HCT116 (cell line): ENCODE data around the gene TNFSF11. TPM values are rescaled to one million over a fixed set of nuclear protein-coding genes. Genes with fewer than 3 reads are reported as not detected.
A peak's percentile ranks its signal among the peaks of the same experiment; 100 is the strongest.

Source experiments
- ATAC-seq: fragments of 200-7000 bp; cut with Tn5 transposase; 2 replicates; pipeline ENCODE4 v1.9.1; 2020; ENCODE audit warnings: mild to moderate bottlenecking, moderate library complexity
- Bru-seq: library from RNA; stranded (reverse); fragments of 400-500 nt; gene quantifications from one replicate; lab custom pipeline; 2021; lab: Mats Ljungman, UMichigan
- BruChase-seq, 2 experiments: library from RNA; stranded (reverse); fragments of 400-500 nt; gene quantifications; one replicate each; lab custom pipeline; 2021; lab: Mats Ljungman, UMichigan
- BruUV-seq: library from RNA; stranded (reverse); fragments of 400-500 nt; replicated peaks from 2 replicates; lab custom pipeline; 2021; lab: Mats Ljungman, UMichigan
- CTCF ChIA-PET: fragments of 300-600 bp; sonication (Branson Sonifier 250); formaldehyde crosslinking; loops from one replicate; lab custom pipeline; 2021; ENCODE audit warnings: antibody characterized with exemption; lab: Charles Lee
- POLR2A ChIA-PET: fragments of 300-600, 350-600 bp; sonication (Branson Sonifier 250); formaldehyde crosslinking; loops from one replicate; lab custom pipeline; 2021; ENCODE audit warnings: antibody characterized with exemption; lab: Charles Lee
- RAD21 ChIA-PET, 2 experiments: fragments of 300-600 bp; sonication (Branson Sonifier 250); formaldehyde crosslinking; loops; one replicate each; lab custom pipeline; 2023; ENCODE audit warnings: low total read pairs in 2 of 2; ENCODE audit not compliant: uncharacterized antibody in 2 of 2, unreplicated experiment in 2 of 2, low non-redundant PET in 1 of 2; lab: Charles Lee
- DNase-seq: peaks from one replicate; pipeline ENCODE4 v3.0.0-alpha.2; 2010; ENCODE audit warnings: low read depth, low spot score
- H2AFZ ChIP-seq: fragments of 200-600 bp; shearing (Covaris generic), sonication (generic); 2 replicates; pipeline ENCODE4 v1.6.1; 2017; ENCODE audit warnings: low read depth, mixed run types, mixed read lengths, antibody characterized with exemption, low read length; ENCODE audit not compliant: poor library complexity, severe bottlenecking
- H3K27ac ChIP-seq: 2 replicates; pipeline ENCODE4 v1.5.1; 2012; ENCODE audit warnings: low read depth, low read length
- H3K27me3 ChIP-seq: fragments of 200-600 bp; sonication (generic); 2 replicates; pipeline ENCODE4 v1.6.1; 2016; ENCODE audit warnings: mixed run types, low read length, mixed read lengths; ENCODE audit not compliant: insufficient read depth
- H3K36me3 ChIP-seq, 2 experiments: fragments of 200-500 bp in 1 of 2; fragments of 200-600 bp in 1 of 2; sonication (Bioruptor generic) in 1 of 2; sonication (generic) in 1 of 2; 2 replicates each; pipeline versions ENCODE4 v1.5.1 to v1.6.1; 2014 to 2016; ENCODE audit warnings: low read length in 2 of 2, inconsistent platforms in 1 of 2, mixed read lengths in 1 of 2, mixed run types in 1 of 2; ENCODE audit not compliant: insufficient read depth in 2 of 2, control insufficient read depth in 1 of 2
- H3K4me1 ChIP-seq, 2 experiments: fragments of 200-600 bp in 1 of 2; sonication (generic) in 1 of 2; 2 replicates each; pipeline versions ENCODE4 v1.5.1 to v1.6.1; 2012 to 2017; ENCODE audit warnings: low read length in 2 of 2, inconsistent platforms in 1 of 2, mild to moderate bottlenecking in 1 of 2, mixed read lengths in 1 of 2, mixed run types in 1 of 2, moderate library complexity in 1 of 2; ENCODE audit not compliant: insufficient read depth in 2 of 2, control insufficient read depth in 1 of 2
- H3K4me2 ChIP-seq: fragments of 200-600 bp; sonication (generic); 2 replicates; pipeline ENCODE4 v1.6.1; 2017; ENCODE audit warnings: mixed run types, low read length, mixed read lengths
- H3K4me3 ChIP-seq, 2 experiments: fragments of 200-600 bp in 1 of 2; sonication (generic) in 1 of 2; replicated peaks in 1 of 2; 2 replicates each; pipeline ENCODE4 v1.5.1; 2011 to 2016; ENCODE audit warnings: low read length in 2 of 2, control low read depth in 1 of 2, low read depth in 1 of 2, mild to moderate bottlenecking in 1 of 2, mixed read lengths in 1 of 2, mixed run types in 1 of 2
- H3K79me2 ChIP-seq: fragments of 200-600 bp; sonication (generic); 2 replicates; pipeline ENCODE4 v1.6.1; 2017; ENCODE audit warnings: mild to moderate bottlenecking, mixed run types, low read length, moderate library complexity, mixed read lengths; ENCODE audit not compliant: insufficient read depth
- H3K9ac ChIP-seq: fragments of 200-600 bp; sonication (generic); 2 replicates; pipeline ENCODE4 v1.6.1; 2016; ENCODE audit warnings: low read length, mixed read lengths
- H3K9me2 ChIP-seq: fragments of 200-600 bp; sonication (generic), shearing (Covaris generic); 2 replicates; pipeline ENCODE4 v1.6.1; 2017; ENCODE audit warnings: mixed run types, mild to moderate bottlenecking, moderate library complexity; ENCODE audit not compliant: insufficient read depth
- H3K9me3 ChIP-seq, 2 experiments: fragments of 200-500 bp in 1 of 2; fragments of 200-600 bp in 1 of 2; sonication (Bioruptor generic) in 1 of 2; sonication (generic) in 1 of 2; 2 replicates each; pipeline ENCODE4 v1.6.1; 2014 to 2017; ENCODE audit warnings: low read length in 2 of 2, mixed read lengths in 2 of 2, inconsistent platforms in 1 of 2, low read depth in 1 of 2, mild to moderate bottlenecking in 1 of 2, mixed run types in 1 of 2, moderate library complexity in 1 of 2; ENCODE audit not compliant: control insufficient read depth in 1 of 2, insufficient read depth in 1 of 2
- H4K20me1 ChIP-seq: fragments of 200-600 bp; sonication (generic), shearing (Covaris generic); 2 replicates; pipeline ENCODE4 v1.6.1; 2017; ENCODE audit warnings: mixed run types, mild to moderate bottlenecking, moderate library complexity; ENCODE audit not compliant: insufficient read depth
- CEBPB ChIP-seq: IDR thresholded peaks from 2 replicates; pipeline ENCODE4 v1.6.1; 2012; ENCODE audit warnings: low read depth
- EGR1 ChIP-seq: IDR thresholded peaks from 2 replicates; pipeline ENCODE4 v1.6.1; 2012; ENCODE audit warnings: low read depth
- ELF1 ChIP-seq: IDR thresholded peaks from 2 replicates; pipeline ENCODE4 v1.6.1; 2012; ENCODE audit warnings: low read depth, borderline replicate concordance
- FOSL1 ChIP-seq: IDR thresholded peaks from 2 replicates; pipeline ENCODE4 v1.6.1; 2012; ENCODE audit warnings: low read depth
- RAD21 ChIP-seq: IDR thresholded peaks from 2 replicates; pipeline ENCODE4 v1.6.1; 2012; ENCODE audit warnings: low read depth, mild to moderate bottlenecking
- ZFX ChIP-seq: fragments of 450-650 bp; IDR thresholded peaks from 2 replicates; pipeline ENCODE4 v1.6.1; 2017
- intact Hi-C: fragments of 100-400 bp; cut with micrococcal nuclease; formaldehyde crosslinking; loops from 2 replicates; pipeline ENCODE4 v1.10.0; 2022
- long read RNA-seq: library from polyadenylated mRNA; unstranded; transcript quantifications from one replicate; pipeline ENCODE4 v2.0.0, GENCODE V29; 2021; ENCODE audit not compliant: unreplicated experiment
- polyA plus RNA-seq: library from polyadenylated mRNA; unstranded; fragments of >200 nt; gene quantifications from 2 replicates; pipeline ENCODE4 v1.2.1, GENCODE V29; 2012; ENCODE audit warnings: missing spikeins
- total RNA-seq: library from RNA; stranded (reverse); gene quantifications from one replicate; pipeline ENCODE4 v1.2.1, GENCODE V29; 2021; ENCODE audit not compliant: unreplicated experiment
- TF ChIP-seq, protein P1 (sequence below), 3 experiments: fragments of 200-600 bp in 1 of 3; sonication (generic) in 1 of 3; IDR thresholded peaks in 2 of 3; conservative IDR thresholded peaks in 1 of 3; 2 replicates each; pipeline ENCODE4 v1.5.1; 2012 to 2017; ENCODE audit warnings: low read depth in 2 of 3, low read length in 2 of 3, antibody characterized with exemption in 1 of 3, borderline replicate concordance in 1 of 3, control low read depth in 1 of 3, mild to moderate bottlenecking in 1 of 3, mixed read lengths in 1 of 3, mixed run types in 1 of 3, moderate library complexity in 1 of 3; ENCODE audit not compliant: insufficient read depth in 1 of 3
- TF ChIP-seq, protein P2 (sequence below): IDR thresholded peaks from 2 replicates; pipeline ENCODE4 v1.6.1; 2012
- TF ChIP-seq, protein P3 (sequence below): IDR thresholded peaks from 2 replicates; pipeline ENCODE4 v1.6.1; 2012; ENCODE audit warnings: low read depth

Gene TNFSF11, protein sequence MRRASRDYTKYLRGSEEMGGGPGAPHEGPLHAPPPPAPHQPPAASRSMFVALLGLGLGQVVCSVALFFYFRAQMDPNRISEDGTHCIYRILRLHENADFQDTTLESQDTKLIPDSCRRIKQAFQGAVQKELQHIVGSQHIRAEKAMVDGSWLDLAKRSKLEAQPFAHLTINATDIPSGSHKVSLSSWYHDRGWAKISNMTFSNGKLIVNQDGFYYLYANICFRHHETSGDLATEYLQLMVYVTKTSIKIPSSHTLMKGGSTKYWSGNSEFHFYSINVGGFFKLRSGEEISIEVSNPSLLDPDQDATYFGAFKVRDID
- total RNA-seq (not detected), Bru-seq, nascent RNA (not detected), BruChase-seq, experiment 1, labeled RNA remaining after a 6-hour chase (percentile 4 among the genes with signal in this experiment), BruChase-seq, experiment 2, labeled RNA remaining after a 2-hour chase (not detected)
- not detected in 2 replicates for polyA plus RNA-seq
- long read RNA-seq: 0 reads

DNA sequence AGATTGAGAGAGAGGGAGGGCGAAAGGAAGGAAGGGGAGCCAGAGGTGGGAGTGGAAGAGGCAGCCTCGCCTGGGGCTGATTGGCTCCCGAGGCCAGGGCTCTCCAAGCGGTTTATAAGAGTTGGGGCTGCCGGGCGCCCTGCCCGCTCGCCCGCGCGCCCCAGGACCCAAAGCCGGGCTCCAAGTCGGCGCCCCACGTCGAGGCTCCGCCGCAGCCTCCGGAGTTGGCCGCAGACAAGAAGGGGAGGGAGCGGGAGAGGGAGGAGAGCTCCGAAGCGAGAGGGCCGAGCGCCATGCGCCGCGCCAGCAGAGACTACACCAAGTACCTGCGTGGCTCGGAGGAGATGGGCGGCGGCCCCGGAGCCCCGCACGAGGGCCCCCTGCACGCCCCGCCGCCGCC is at the start of gene TNFSF11:
TSS of gene TNFSF11 (plus strand) at position 142 of the 400 bp plus-strand sequence. CDS start at position 294, 152 bp downstream.
- Histone ChIP-seq H3K4me1 (no peaks in the 10 kb centered on the region), H3K36me3 (no peaks in the 10 kb centered on the region), H3K4me2 (no peak within 1 kb of the TSS), H2AFZ (no peak within 1 kb of the TSS), H3K27ac (no peak within 1 kb of the TSS), H3K27me3 (peaks cover 4% of the 10 kb centered on the region; the same call in 1 of the 2 replicates), H3K9me2 (no peaks in the 10 kb centered on the region), H3K9me3 (no peaks in the 10 kb centered on the region), H3K79me2 (no peaks in the 10 kb centered on the region), H3K4me3 (no peak within 1 kb of the TSS), H4K20me1 (no peaks in the 10 kb centered on the region), H3K9ac (no peak within 1 kb of the TSS)
- BruUV-seq: no TSS peak
- intact Hi-C loops: no loop called here
- DNase-seq (no peak), ATAC-seq (no peak)
- POLR2A ChIA-PET: no interaction called here
- TF ChIP-seq ZFX (no peak), CEBPB (no peak), FOSL1 (no peak)
- RAD21 ChIA-PET: no interaction called here
- CTCF ChIA-PET: no interaction called here

DNA sequence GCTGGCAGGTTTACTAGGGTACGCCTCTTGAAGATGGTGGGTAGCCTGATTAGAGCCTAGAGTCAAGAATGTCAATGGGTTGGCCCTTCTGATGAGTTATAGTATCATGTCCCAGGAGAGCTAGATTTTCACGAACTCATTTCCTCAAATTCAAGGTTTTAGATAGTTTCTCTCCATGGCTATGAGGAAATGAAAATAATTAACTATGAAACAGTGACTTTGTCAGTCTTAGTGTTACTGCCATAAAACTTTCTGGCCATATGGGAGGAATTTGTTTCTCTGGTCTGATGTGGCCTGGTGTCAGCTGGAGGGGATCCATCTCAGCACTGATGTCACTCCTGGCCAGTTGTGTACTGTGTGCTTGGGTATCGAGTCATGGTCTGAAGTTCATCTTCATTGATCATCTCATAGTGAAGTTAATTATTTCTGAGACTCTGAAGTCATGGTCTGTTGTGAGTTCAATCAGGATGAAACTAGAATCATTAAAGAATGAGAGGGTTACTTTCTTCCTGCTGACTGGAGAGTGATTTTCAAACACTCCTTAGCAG is 49.4 kb upstream of the TNFSF11 start:
- ATAC-seq: no peak
- no peak for TF ChIP-seq RAD21
- TF ChIP-seq EGR1: no peak
- TF ChIP-seq, protein P1, sequence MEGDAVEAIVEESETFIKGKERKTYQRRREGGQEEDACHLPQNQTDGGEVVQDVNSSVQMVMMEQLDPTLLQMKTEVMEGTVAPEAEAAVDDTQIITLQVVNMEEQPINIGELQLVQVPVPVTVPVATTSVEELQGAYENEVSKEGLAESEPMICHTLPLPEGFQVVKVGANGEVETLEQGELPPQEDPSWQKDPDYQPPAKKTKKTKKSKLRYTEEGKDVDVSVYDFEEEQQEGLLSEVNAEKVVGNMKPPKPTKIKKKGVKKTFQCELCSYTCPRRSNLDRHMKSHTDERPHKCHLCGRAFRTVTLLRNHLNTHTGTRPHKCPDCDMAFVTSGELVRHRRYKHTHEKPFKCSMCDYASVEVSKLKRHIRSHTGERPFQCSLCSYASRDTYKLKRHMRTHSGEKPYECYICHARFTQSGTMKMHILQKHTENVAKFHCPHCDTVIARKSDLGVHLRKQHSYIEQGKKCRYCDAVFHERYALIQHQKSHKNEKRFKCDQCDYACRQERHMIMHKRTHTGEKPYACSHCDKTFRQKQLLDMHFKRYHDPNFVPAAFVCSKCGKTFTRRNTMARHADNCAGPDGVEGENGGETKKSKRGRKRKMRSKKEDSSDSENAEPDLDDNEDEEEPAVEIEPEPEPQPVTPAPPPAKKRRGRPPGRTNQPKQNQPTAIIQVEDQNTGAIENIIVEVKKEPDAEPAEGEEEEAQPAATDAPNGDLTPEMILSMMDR (IDR thresholded peaks at IDR 0.05 in 2 of 3, conservative IDR thresholded peaks at IDR 0.05 in 1 of 3; ENCODE audit: borderline replicate concordance in 1 of 3, insufficient read depth in 1 of 3, low read depth in 2 of 3, low read length in 2 of 3): no peak
- TF ChIP-seq, protein P2, sequence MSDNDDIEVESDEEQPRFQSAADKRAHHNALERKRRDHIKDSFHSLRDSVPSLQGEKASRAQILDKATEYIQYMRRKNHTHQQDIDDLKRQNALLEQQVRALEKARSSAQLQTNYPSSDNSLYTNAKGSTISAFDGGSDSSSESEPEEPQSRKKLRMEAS: no peak
- TF ChIP-seq ELF1: no peak
- TF ChIP-seq, protein P3, sequence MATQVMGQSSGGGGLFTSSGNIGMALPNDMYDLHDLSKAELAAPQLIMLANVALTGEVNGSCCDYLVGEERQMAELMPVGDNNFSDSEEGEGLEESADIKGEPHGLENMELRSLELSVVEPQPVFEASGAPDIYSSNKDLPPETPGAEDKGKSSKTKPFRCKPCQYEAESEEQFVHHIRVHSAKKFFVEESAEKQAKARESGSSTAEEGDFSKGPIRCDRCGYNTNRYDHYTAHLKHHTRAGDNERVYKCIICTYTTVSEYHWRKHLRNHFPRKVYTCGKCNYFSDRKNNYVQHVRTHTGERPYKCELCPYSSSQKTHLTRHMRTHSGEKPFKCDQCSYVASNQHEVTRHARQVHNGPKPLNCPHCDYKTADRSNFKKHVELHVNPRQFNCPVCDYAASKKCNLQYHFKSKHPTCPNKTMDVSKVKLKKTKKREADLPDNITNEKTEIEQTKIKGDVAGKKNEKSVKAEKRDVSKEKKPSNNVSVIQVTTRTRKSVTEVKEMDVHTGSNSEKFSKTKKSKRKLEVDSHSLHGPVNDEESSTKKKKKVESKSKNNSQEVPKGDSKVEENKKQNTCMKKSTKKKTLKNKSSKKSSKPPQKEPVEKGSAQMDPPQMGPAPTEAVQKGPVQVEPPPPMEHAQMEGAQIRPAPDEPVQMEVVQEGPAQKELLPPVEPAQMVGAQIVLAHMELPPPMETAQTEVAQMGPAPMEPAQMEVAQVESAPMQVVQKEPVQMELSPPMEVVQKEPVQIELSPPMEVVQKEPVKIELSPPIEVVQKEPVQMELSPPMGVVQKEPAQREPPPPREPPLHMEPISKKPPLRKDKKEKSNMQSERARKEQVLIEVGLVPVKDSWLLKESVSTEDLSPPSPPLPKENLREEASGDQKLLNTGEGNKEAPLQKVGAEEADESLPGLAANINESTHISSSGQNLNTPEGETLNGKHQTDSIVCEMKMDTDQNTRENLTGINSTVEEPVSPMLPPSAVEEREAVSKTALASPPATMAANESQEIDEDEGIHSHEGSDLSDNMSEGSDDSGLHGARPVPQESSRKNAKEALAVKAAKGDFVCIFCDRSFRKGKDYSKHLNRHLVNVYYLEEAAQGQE: no peak
- H3K4me1 ChIP-seq: no peaks in the 10 kb centered on the region
- no peaks in the 10 kb centered on the region for H4K20me1 ChIP-seq
- no peaks in the 10 kb centered on the region for H3K9me2 ChIP-seq
- peaks cover 13% of the 10 kb centered on the region; the same call in 1 of the 2 replicates for H3K27me3 ChIP-seq
- no peak overlapping the region for H3K27ac ChIP-seq
- intact Hi-C loops: no loop called here
- POLR2A ChIA-PET: no interaction called here
- no peak overlapping the region for H3K9ac ChIP-seq
- BruUV-seq: no TSS peak
- no peak overlapping the region for H3K4me3 ChIP-seq
- no peaks in the 10 kb centered on the region for H3K9me3 ChIP-seq
- CTCF ChIA-PET: no interaction called here
- H3K36me3 ChIP-seq: no peaks in the 10 kb centered on the region
- RAD21 ChIA-PET: no interaction called here
- no peaks in the 10 kb centered on the region for H3K79me2 ChIP-seq
- H2AFZ ChIP-seq: no peak overlapping the region
- no peak overlapping the region for H3K4me2 ChIP-seq
- no peak for DNase-seq
